Panc1 (cell line): ENCODE data around the gene INPP5A. TPM values are rescaled to one million over a fixed set of nuclear protein-coding genes. Genes with fewer than 3 reads are reported as not detected.

Experiments used
- ATAC-seq: fragments of 200-7000 bp; cut with Tn5 transposase; 2 replicates; pipeline ENCODE4 v1.9.1; 2020; ENCODE audit warnings: mild to moderate bottlenecking, moderate library complexity
- BruUV-seq: library from RNA; stranded (reverse); fragments of 400-500 nt; replicated peaks from 2 replicates; lab custom pipeline; 2021; lab: Mats Ljungman, UMichigan
- CTCF ChIA-PET: fragments of 300-600 bp; sonication (Branson Sonifier 250); formaldehyde crosslinking; loops from one replicate; lab custom pipeline; 2022; ENCODE audit warnings: antibody characterized with exemption; lab: Charles Lee
- POLR2A ChIA-PET: fragments of 300-600 bp; sonication (Branson Sonifier 250); formaldehyde crosslinking; loops from one replicate; lab custom pipeline; 2022; ENCODE audit warnings: antibody characterized with exemption; lab: Charles Lee
- DNase-seq: peaks from one replicate; pipeline ENCODE4 v3.0.0-alpha.2; 2010; ENCODE audit warnings: low read depth, low spot score
- H3K27ac ChIP-seq: 2 replicates; pipeline ENCODE4 v1.5.1; 2011; ENCODE audit warnings: mild to moderate bottlenecking, low read length, inconsistent platforms
- H3K27me3 ChIP-seq: fragments of 200-500 bp; sonication (Bioruptor generic); 2 replicates; pipeline ENCODE4 v1.6.0; 2014; ENCODE audit warnings: low read length, inconsistent platforms; ENCODE audit not compliant: control insufficient read depth, insufficient read depth
- H3K36me3 ChIP-seq: fragments of 200-500 bp; sonication (Bioruptor generic); 2 replicates; pipeline ENCODE4 v1.5.1; 2014; ENCODE audit warnings: inconsistent platforms, mild to moderate bottlenecking, low read length, moderate library complexity; ENCODE audit not compliant: control insufficient read depth, insufficient read depth
- H3K4me1 ChIP-seq: 2 replicates; pipeline ENCODE4 v1.5.1; 2011; ENCODE audit warnings: inconsistent platforms, mild to moderate bottlenecking, low read length, moderate library complexity; ENCODE audit not compliant: control insufficient read depth, insufficient read depth
- H3K4me3 ChIP-seq, 2 experiments: 2 replicates each; pipeline ENCODE4 v1.5.1; 2011 to 2012; ENCODE audit warnings: low read depth in 2 of 2, low read length in 2 of 2, mild to moderate bottlenecking in 2 of 2, inconsistent platforms in 1 of 2, moderate library complexity in 1 of 2
- H3K9me3 ChIP-seq: fragments of 200-500 bp; sonication (Bioruptor generic); 2 replicates; pipeline ENCODE4 v1.5.1; 2014; ENCODE audit warnings: low read depth, mild to moderate bottlenecking, inconsistent platforms, low read length, moderate library complexity; ENCODE audit not compliant: control insufficient read depth, insufficient read depth
- CTCF ChIP-seq: fragments of 450-650 bp; IDR thresholded peaks from 2 replicates; pipeline ENCODE4 v1.5.1; 2017; ENCODE audit warnings: mild to moderate bottlenecking
- POLR2AphosphoS5 ChIP-seq: IDR thresholded peaks from 2 replicates; pipeline ENCODE4 v1.6.1; 2012; ENCODE audit warnings: mild to moderate bottlenecking, low read depth, low read length, moderate library complexity
- SIN3A ChIP-seq: IDR thresholded peaks from 2 replicates; pipeline ENCODE4 v1.6.1; 2012; ENCODE audit warnings: low read depth, mild to moderate bottlenecking, low read length, moderate library complexity, borderline replicate concordance; ENCODE audit not compliant: insufficient read depth
- TCF7L2 ChIP-seq: IDR thresholded peaks from 2 replicates; pipeline ENCODE4 v1.6.1; 2011; ENCODE audit warnings: mild to moderate bottlenecking, low read depth, low read length, inconsistent platforms
- in situ Hi-C: cut with HindIII; loops from 2 replicates; pipeline ENCODE4 v1.10.0; 2016; ENCODE audit warnings: low sequenced_read_pairs, low pct_unique_long_range_greater_than_20kb
- intact Hi-C: fragments of 100-400 bp; cut with micrococcal nuclease; formaldehyde crosslinking; loops from one replicate; pipeline ENCODE4 v1.10.0; 2022; ENCODE audit not compliant: unreplicated experiment
- total RNA-seq: library from RNA; stranded (reverse); gene quantifications from one replicate; pipeline ENCODE4 v1.2.1, GENCODE V29; 2021; ENCODE audit not compliant: unreplicated experiment
- TF ChIP-seq, protein P1 (sequence below), 2 experiments: IDR thresholded peaks; 2 replicates each; pipeline ENCODE4 v1.6.1; 2011 to 2012; ENCODE audit warnings: low read depth in 2 of 2, control low read depth in 1 of 2, low read length in 1 of 2, mild to moderate bottlenecking in 1 of 2, moderate library complexity in 1 of 2; ENCODE audit not compliant: insufficient read depth in 1 of 2

Gene INPP5A
- total RNA-seq, 1 experiment from 2014 or later, result 60.0 TPM

GRCh38 chr10:132583456-132583855 is 45.9 kb downstream of the INPP5A start:
- in situ Hi-C loops, result no loop called here
- BruUV-seq, result no TSS peak
- POLR2A ChIA-PET, result no interaction called here
- DNase-seq (no peak), ATAC-seq (no peak)
- Histone ChIP-seq H3K4me1 (peaks cover 36% of the 10 kb centered on the region), H3K27ac (peak overlapping the region; percentile 60), H3K9me3 (no peaks in the 10 kb centered on the region), H3K36me3 (no peaks in the 10 kb centered on the region), H3K4me3 (peak overlapping the region in 1 of 2 experiments; percentile 15; a peak in 1 of 4 replicates), H3K27me3 (no peaks in the 10 kb centered on the region)
- TF ChIP-seq SIN3A (no peak), POLR2AphosphoS5 (no peak)
- CTCF ChIA-PET, result interaction anchor here (0.5 kb wide), 1 partner anchor 93 kb away, joined by 6 read pairs; no protein-coding TSS in a partner anchor
- intact Hi-C loops, result no loop called here

DNA sequence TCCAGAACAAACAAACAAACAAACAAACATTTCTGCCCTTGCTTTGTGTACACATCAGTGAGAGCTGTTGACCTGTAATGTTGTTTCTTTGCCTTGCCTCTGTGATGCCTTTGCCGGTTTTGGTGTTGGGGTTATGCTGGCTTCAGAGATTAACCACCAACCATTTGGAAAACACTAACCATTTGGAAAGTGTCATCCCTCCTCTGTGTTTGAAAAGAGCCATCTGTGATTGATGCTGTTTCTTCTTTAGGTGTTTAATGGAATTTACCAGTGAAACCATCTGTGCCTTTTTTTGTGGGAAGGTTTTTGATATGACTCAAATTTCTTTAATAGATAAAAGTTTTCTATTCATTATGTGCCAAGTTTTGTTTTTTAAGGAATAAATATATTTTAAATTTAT is 46.5 kb downstream of the INPP5A start:
- Histone ChIP-seq H3K4me3 (no peak overlapping the region), H3K36me3 (no peaks in the 10 kb centered on the region), H3K9me3 (no peaks in the 10 kb centered on the region), H3K4me1 (peaks cover 30% of the 10 kb centered on the region), H3K27me3 (no peaks in the 10 kb centered on the region), H3K27ac (peak overlapping the region; percentile 60; the same call in 1 of the 2 replicates)
- ATAC-seq, result no peak
- no peak for DNase-seq
- no TSS peak for BruUV-seq
- intact Hi-C loops, result no loop called here
- ChIA-PET POLR2A (no interaction called here), CTCF (interaction anchor here (0.5 kb wide), 1 partner anchor 93 kb away, joined by 6 read pairs; no protein-coding TSS in a partner anchor)
- in situ Hi-C loops, result no loop called here
- TF ChIP-seq SIN3A (no peak), CTCF (no peak), TCF7L2 (no peak), POLR2AphosphoS5 (no peak)
- TF ChIP-seq, protein P1, sequence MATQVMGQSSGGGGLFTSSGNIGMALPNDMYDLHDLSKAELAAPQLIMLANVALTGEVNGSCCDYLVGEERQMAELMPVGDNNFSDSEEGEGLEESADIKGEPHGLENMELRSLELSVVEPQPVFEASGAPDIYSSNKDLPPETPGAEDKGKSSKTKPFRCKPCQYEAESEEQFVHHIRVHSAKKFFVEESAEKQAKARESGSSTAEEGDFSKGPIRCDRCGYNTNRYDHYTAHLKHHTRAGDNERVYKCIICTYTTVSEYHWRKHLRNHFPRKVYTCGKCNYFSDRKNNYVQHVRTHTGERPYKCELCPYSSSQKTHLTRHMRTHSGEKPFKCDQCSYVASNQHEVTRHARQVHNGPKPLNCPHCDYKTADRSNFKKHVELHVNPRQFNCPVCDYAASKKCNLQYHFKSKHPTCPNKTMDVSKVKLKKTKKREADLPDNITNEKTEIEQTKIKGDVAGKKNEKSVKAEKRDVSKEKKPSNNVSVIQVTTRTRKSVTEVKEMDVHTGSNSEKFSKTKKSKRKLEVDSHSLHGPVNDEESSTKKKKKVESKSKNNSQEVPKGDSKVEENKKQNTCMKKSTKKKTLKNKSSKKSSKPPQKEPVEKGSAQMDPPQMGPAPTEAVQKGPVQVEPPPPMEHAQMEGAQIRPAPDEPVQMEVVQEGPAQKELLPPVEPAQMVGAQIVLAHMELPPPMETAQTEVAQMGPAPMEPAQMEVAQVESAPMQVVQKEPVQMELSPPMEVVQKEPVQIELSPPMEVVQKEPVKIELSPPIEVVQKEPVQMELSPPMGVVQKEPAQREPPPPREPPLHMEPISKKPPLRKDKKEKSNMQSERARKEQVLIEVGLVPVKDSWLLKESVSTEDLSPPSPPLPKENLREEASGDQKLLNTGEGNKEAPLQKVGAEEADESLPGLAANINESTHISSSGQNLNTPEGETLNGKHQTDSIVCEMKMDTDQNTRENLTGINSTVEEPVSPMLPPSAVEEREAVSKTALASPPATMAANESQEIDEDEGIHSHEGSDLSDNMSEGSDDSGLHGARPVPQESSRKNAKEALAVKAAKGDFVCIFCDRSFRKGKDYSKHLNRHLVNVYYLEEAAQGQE (IDR thresholded peaks at IDR 0.05; ENCODE audit: insufficient read depth in 1 of 2, low read depth in 2 of 2, low read length in 1 of 2), result no peak
